Endothelial cell (in vitro differentiated cells): ENCODE data around the gene RPH3AL. TPM values are rescaled to one million over a fixed set of nuclear protein-coding genes. Genes with fewer than 3 reads are reported as not detected.

Experiments
- DNase-seq: peaks from one replicate; pipeline ENCODE4 v3.0.0; 2021; ENCODE audit warnings: low spot score
- H3K27ac Mint-ChIP-seq: one replicate; pipeline ENCODE4 v1.8.0; 2021; ENCODE audit warnings: mixed read lengths, inconsistent platforms; ENCODE audit not compliant: unreplicated experiment
- H3K27me3 Mint-ChIP-seq: one replicate; pipeline ENCODE4 v1.8.0; 2021; ENCODE audit warnings: mild to moderate bottlenecking, moderate library complexity, mixed read lengths, inconsistent platforms; ENCODE audit not compliant: unreplicated experiment
- H3K36me3 Mint-ChIP-seq: one replicate; pipeline ENCODE4 v1.8.0; 2021; ENCODE audit warnings: mild to moderate bottlenecking, low read depth, mixed read lengths, inconsistent platforms; ENCODE audit not compliant: unreplicated experiment
- H3K4me1 Mint-ChIP-seq: one replicate; pipeline ENCODE4 v1.8.0; 2021; ENCODE audit warnings: mild to moderate bottlenecking, mixed read lengths, inconsistent platforms; ENCODE audit not compliant: unreplicated experiment
- H3K4me3 Mint-ChIP-seq: one replicate; pipeline ENCODE4 v1.8.0; 2021; ENCODE audit warnings: mild to moderate bottlenecking, mixed read lengths, inconsistent platforms; ENCODE audit not compliant: unreplicated experiment
- H3K9me3 Mint-ChIP-seq: one replicate; pipeline ENCODE4 v1.8.0; 2021; ENCODE audit warnings: mixed read lengths, inconsistent platforms; ENCODE audit not compliant: unreplicated experiment
- total RNA-seq: library from RNA; stranded (reverse); fragmentation: NEBNext Ultra II Directional; extraction: Animal tissue kit (Norgen Biotek cat#: 25700); gene quantifications from one replicate; pipeline ENCODE4 v1.2.1, GENCODE V29; 2021; ENCODE audit not compliant: unreplicated experiment
- TF ChIP-seq, protein P1 (sequence below): fragments of 200-600 bp; sonication (generic); IDR thresholded peaks from one replicate; pipeline ENCODE4 v1.5.0; 2021; ENCODE audit warnings: antibody characterized with exemption; ENCODE audit not compliant: unreplicated experiment

The RPH3AL gene
- total RNA-seq, 1 donor from 2014 or later: 3.4 TPM

DNA sequence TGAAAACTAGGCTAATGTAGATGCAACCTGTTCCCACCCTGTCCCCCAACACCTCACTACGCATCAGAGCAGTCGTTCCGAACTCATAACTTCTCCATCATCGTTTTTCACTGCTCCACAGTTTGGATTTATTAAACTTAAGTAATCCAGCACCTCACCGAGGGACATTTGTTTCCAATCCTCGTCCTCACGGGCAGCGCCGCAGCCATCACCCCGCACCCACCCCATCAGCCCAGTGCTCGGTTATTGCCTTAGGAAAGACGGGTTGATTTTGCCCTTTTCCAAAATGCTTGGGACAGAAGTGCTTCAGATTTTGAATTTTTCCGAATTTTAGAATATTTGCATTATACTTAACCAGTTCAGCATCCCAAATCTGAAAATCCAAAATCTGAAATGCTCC, 100.2 kb downstream of the RPH3AL start:
- DNase-seq: no peak
- Mint-ChIP-seq H3K9me3 (no peaks in the 10 kb centered on the region), H3K36me3 (no peaks in the 10 kb centered on the region), H3K4me1 (peaks cover 6% of the 10 kb centered on the region), H3K4me3 (no peak overlapping the region), H3K27ac (no peak overlapping the region), H3K27me3 (peaks cover 9% of the 10 kb centered on the region)
- TF ChIP-seq, protein P1, sequence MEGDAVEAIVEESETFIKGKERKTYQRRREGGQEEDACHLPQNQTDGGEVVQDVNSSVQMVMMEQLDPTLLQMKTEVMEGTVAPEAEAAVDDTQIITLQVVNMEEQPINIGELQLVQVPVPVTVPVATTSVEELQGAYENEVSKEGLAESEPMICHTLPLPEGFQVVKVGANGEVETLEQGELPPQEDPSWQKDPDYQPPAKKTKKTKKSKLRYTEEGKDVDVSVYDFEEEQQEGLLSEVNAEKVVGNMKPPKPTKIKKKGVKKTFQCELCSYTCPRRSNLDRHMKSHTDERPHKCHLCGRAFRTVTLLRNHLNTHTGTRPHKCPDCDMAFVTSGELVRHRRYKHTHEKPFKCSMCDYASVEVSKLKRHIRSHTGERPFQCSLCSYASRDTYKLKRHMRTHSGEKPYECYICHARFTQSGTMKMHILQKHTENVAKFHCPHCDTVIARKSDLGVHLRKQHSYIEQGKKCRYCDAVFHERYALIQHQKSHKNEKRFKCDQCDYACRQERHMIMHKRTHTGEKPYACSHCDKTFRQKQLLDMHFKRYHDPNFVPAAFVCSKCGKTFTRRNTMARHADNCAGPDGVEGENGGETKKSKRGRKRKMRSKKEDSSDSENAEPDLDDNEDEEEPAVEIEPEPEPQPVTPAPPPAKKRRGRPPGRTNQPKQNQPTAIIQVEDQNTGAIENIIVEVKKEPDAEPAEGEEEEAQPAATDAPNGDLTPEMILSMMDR: no peak

DNA sequence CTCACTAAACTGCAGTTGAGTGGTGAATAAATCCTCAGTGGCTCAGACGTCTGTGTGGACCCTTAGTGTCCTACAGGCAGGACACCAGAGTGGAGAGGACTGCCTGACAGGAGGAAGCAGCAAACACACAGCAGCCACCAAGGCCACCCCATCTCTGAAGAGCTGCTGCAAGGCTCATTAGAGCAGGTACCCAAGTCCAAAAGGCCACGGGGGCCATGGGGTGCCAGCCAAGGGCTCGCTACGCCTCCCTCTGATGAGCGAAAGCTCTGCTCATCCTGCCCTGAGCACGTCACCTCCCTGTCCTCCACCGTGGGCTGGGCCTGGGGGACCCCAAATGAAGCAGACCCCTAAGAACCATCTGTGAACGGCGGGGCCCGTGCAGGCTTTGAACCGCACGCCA, 101.1 kb downstream of the RPH3AL start:
- Mint-ChIP-seq H3K9me3 (no peaks in the 10 kb centered on the region), H3K27me3 (peaks cover 11% of the 10 kb centered on the region), H3K4me3 (no peak overlapping the region), H3K4me1 (peaks cover 6% of the 10 kb centered on the region), H3K27ac (no peak overlapping the region), H3K36me3 (no peaks in the 10 kb centered on the region)
- no peak for DNase-seq
- TF ChIP-seq, protein P1: no peak

DNA sequence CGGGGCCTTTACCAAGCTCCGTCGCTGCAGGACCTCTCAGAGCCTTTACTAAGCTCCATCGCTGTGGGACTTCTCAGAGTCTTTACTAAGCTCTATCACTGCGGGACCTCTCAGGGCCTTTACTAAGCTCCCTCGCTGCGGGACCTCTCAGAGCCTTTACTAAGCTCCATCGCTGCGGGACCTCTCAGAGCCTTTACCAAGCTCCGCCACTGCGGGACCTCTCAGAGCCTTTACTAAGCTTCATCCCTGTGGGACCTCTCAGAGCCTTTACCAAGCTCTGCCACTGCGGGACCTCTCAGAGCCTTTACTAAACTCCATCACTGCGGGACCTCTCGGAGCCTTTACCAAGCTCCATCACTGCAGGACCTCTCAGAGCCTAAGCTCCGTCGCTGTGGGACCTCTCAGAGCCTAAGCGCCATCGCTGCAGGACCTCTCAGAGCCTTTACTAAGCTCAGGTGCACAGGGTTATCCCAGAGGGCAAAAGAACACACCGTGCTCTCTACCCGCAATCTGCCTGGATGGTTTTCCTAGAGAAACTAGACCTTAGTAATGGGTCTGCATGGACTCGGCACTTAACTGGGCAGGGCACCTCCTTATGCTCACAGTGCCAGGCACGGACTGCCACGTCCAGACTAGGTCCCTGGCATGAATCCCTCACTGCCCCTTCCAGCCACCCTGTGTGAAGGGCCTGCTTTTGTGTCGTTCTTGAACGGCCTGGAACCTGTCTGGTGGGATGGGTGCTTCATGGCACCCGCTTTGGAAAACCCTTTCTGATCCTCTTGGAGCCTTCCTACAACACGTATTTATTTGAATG, 101.9 kb downstream of the RPH3AL start:
- Mint-ChIP-seq H3K36me3 (peaks cover 4% of the 10 kb centered on the region), H3K27ac (no peak overlapping the region), H3K4me3 (no peak overlapping the region), H3K27me3 (peaks cover 11% of the 10 kb centered on the region), H3K4me1 (peaks cover 6% of the 10 kb centered on the region), H3K9me3 (no peaks in the 10 kb centered on the region)
- no peak for DNase-seq
- TF ChIP-seq, protein P1: no peak

DNA sequence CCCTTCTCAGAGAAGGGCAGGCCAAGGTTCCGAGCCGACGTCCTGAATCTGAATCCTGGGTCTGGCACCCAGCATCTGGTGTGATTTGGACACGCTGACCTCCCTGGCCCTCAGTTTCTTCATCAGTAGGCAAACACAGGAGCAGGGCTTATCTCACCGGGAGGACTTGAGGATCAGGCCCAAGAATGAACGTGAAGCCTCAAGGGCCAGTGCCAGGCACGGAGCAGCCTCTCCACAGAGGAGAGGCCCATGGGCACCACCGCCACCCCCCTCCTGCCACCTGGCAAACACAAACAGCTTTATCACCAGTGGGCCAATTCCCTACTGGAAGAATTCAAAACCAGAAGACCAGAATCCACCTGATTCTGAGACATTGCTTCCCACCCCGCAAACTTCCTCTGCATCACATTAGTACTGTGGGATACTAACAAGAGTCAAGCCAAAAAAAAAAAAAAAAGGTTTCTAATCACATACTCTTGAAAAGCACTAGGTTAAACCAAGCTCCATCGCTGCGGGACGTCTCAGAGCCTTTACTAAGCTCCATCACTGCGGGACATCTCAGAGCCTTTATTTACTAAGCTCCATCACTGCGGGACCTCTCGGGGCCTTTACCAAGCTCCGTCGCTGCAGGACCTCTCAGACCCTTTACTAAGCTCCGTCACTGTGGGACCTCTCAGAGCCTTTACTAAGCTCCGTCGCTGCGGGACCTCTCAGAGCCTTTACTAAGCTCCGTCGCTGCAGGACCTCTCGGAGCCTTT, 103.2 kb downstream of the RPH3AL start:
- no peak for DNase-seq
- Mint-ChIP-seq H3K4me3 (no peak overlapping the region), H3K27ac (peak overlapping the region; percentile 57), H3K9me3 (no peaks in the 10 kb centered on the region), H3K4me1 (peaks cover 8% of the 10 kb centered on the region), H3K36me3 (peaks cover 8% of the 10 kb centered on the region), H3K27me3 (peaks cover 17% of the 10 kb centered on the region)
- TF ChIP-seq, protein P1: no peak
